ENCODE results near the gene ZP2. TPM values are rescaled to one million over a fixed set of nuclear protein-coding genes. Genes with fewer than 3 reads are reported as not detected.

Gene ZP2
- total and polyA plus RNA-seq, 9 of the 15 experiments (the other 6 are each of a cell fraction or from before 2014, with no cell fraction given): not detected

DNA sequence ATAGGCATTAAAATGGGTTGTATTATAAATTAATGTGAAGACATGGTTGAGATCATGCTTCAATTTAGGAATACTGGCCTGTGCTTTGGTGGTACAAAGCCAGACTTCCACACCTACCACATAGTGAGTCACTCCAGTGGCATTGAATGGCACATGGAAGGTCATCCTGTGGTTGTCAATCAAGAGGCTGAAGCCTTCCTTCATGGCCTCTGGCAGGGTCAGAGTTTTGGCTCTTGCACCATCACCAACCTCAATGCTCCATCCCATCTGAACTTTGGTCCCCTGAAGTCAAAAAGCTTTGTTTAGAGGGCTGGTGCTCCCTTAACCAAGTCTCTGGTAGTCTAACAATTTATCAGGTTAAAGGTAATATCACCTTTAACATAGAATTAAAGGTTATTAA lies 6.1 kb downstream of the ZP2 start:
- no peak overlapping the region for H3K27ac ChIP-seq (ENCODE audit: extremely low read depth, low read depth, low read length)
- no peaks in the 10 kb centered on the region for H3K9me1 ChIP-seq (ENCODE audit: control insufficient read depth, insufficient read depth, low read length)
- no peak for TF ChIP-seq RHOXF2B (CRISPR knock-in tag; conservative IDR thresholded peaks at IDR 0.05)
- TF ChIP-seq KAT7 (CRISPR knock-in tag; IDR thresholded peaks at IDR 0.05; ENCODE audit: borderline replicate concordance): no peak
- no peak overlapping the region for H2AFZ ChIP-seq (ENCODE audit: low read depth, low read length)
- 0 out of 2 replicates have a peak, but pooled peaks cover 3% of the 10 kb centered on the region for H4K20me1 ChIP-seq (replicated peaks; ENCODE audit: control insufficient read depth, insufficient read depth, low read length)
- POLR2A ChIA-PET: interaction anchor here (0.5 kb wide), 1 partner anchor 80 kb away, joined by 3 read pairs; no protein-coding TSS in a partner anchor
- CTCF ChIA-PET (ENCODE audit: low intra/inter-chr PET ratio): no interaction called here
- H3K27me3 ChIP-seq (ENCODE audit: control insufficient read depth in 2 of 2, insufficient read depth in 2 of 2, low read length in 2 of 2): peaks cover 21 to 52% of the 10 kb centered on the region in 2 experiments
- H3K36me3 ChIP-seq (ENCODE audit: control insufficient read depth, insufficient read depth, low read length): no peaks in the 10 kb centered on the region
- FAIRE-seq (no peak), DNase-seq (ENCODE audit: extremely low read depth in 1 of 4, low spot score in 3 of 4) (no peak), ATAC-seq (no peak)
- no TSS peak for BruUV-seq (replicated peaks)
- no peak overlapping the region for H3K9ac ChIP-seq (ENCODE audit: insufficient read depth in 1 of 2, low read depth in 2 of 2, low read length in 2 of 2)
- H3K79me2 ChIP-seq (ENCODE audit: control insufficient read depth, insufficient read depth, low read length): no peaks in the 10 kb centered on the region
- in situ Hi-C loops (cut with MboI) (no loop called here), intact Hi-C loops (cut with micrococcal nuclease) (no loop called here)
- H3K9me3 ChIP-seq (replicated peaks; ENCODE audit: control insufficient read depth, insufficient read depth, low read depth, low read length): no peaks in the 10 kb centered on the region
- H3K4me1 ChIP-seq (replicated peaks in 1 of 2; ENCODE audit: control insufficient read depth in 2 of 2, insufficient read depth in 2 of 2, low read length in 2 of 2): no peaks in the 10 kb centered on the region; a peak in 2 of 5 replicates
- H3K4me2 ChIP-seq (ENCODE audit: insufficient read depth, low read length): no peak overlapping the region
- H3K4me3 ChIP-seq: no peak overlapping the region

DNA sequence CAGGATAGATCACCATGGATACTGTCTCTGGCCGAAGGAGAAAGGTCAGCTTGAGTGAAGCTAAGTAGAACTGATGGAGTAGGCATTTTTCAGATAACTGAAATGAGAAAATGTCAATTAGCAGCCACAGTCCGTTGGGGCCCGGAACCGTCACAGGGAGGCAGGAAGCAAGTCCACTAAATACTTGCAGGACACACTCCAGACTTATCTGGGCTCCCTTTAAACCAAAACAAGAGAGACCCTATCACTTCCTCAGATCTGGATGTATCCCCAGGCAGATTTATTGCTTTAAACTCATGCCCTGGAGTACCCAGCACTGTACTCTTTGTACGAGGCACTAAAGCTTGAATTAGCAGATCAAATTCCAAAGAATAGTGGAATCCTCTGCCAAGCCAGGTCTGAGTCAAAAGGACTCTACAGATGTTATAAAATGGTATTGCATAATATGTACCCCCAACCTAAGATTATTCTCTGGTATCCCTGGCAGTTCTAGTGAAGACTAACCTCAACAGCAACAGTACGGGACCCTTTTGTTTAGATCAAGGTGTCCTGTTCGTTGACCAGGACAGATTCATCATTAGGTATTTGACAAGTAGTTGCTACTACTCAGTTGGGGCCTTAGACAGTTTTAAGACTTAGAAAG lies 8.1 kb downstream of the ZP2 start:
- no peaks in the 10 kb centered on the region for H3K36me3 ChIP-seq (ENCODE audit: control insufficient read depth, insufficient read depth, low read length)
- ATAC-seq: no peak
- no peak overlapping the region for H3K9ac ChIP-seq (ENCODE audit: insufficient read depth in 1 of 2, low read depth in 2 of 2, low read length in 2 of 2)
- in situ Hi-C loops (cut with MboI): no loop called here
- no peak overlapping the region for H3K27ac ChIP-seq (ENCODE audit: extremely low read depth, low read depth, low read length)
- no peaks in the 10 kb centered on the region for H3K79me2 ChIP-seq (ENCODE audit: control insufficient read depth, insufficient read depth, low read length)
- BruUV-seq (replicated peaks): no TSS peak
- no peak overlapping the region for H2AFZ ChIP-seq (ENCODE audit: low read depth, low read length)
- no peak for FAIRE-seq
- H3K9me3 ChIP-seq (replicated peaks; ENCODE audit: control insufficient read depth, insufficient read depth, low read depth, low read length): no peaks in the 10 kb centered on the region
- DNase-seq (ENCODE audit: extremely low read depth in 1 of 4, low spot score in 3 of 4): no peak
- H3K9me1 ChIP-seq (ENCODE audit: control insufficient read depth, insufficient read depth, low read length): no peaks in the 10 kb centered on the region
- POLR2A ChIA-PET: no interaction called here
- H3K4me3 ChIP-seq: no peak overlapping the region
- WGBS (ENCODE audit: insufficient coverage, low coverage, missing lambda C conversion rate): 1% methylated on average over 7 of the region's 7 CpGs
- CTCF ChIA-PET (ENCODE audit: low intra/inter-chr PET ratio): no interaction called here
- H3K27me3 ChIP-seq (ENCODE audit: control insufficient read depth in 2 of 2, insufficient read depth in 2 of 2, low read length in 2 of 2): peaks cover 16 to 48% of the 10 kb centered on the region in 2 experiments
- no peak overlapping the region for H3K4me2 ChIP-seq (ENCODE audit: insufficient read depth, low read length)
- no peaks in the 10 kb centered on the region; a peak in 2 of 5 replicates for H3K4me1 ChIP-seq (replicated peaks in 1 of 2; ENCODE audit: control insufficient read depth in 2 of 2, insufficient read depth in 2 of 2, low read length in 2 of 2)
- H4K20me1 ChIP-seq (replicated peaks; ENCODE audit: control insufficient read depth, insufficient read depth, low read length): no peaks in the 10 kb centered on the region
- intact Hi-C loops (cut with micrococcal nuclease): no loop called here
- TF ChIP-seq ZNF830 (CRISPR knock-in tag; IDR thresholded peaks at IDR 0.05): no peak
- no peak for TF ChIP-seq MECOM (CRISPR knock-in tag; IDR thresholded peaks at IDR 0.05)
- no peak for TF ChIP-seq ZNF778 (CRISPR knock-in tag; IDR thresholded peaks at IDR 0.05)
- TF ChIP-seq HSF4 (CRISPR knock-in tag; IDR thresholded peaks at IDR 0.05; ENCODE audit: borderline replicate concordance): no peak
- TF ChIP-seq POLR2G (IDR thresholded peaks at IDR 0.05; ENCODE audit: low read depth, low read length): no peak
- no peak for TF ChIP-seq ZC3H4 (CRISPR knock-in tag; IDR thresholded peaks at IDR 0.05; ENCODE audit: borderline replicate concordance)
- no peak for TF ChIP-seq ADNP (tag; IDR thresholded peaks at IDR 0.05)
- TF ChIP-seq ARNT (IDR thresholded peaks at IDR 0.05): no peak
- TF ChIP-seq, protein P1, sequence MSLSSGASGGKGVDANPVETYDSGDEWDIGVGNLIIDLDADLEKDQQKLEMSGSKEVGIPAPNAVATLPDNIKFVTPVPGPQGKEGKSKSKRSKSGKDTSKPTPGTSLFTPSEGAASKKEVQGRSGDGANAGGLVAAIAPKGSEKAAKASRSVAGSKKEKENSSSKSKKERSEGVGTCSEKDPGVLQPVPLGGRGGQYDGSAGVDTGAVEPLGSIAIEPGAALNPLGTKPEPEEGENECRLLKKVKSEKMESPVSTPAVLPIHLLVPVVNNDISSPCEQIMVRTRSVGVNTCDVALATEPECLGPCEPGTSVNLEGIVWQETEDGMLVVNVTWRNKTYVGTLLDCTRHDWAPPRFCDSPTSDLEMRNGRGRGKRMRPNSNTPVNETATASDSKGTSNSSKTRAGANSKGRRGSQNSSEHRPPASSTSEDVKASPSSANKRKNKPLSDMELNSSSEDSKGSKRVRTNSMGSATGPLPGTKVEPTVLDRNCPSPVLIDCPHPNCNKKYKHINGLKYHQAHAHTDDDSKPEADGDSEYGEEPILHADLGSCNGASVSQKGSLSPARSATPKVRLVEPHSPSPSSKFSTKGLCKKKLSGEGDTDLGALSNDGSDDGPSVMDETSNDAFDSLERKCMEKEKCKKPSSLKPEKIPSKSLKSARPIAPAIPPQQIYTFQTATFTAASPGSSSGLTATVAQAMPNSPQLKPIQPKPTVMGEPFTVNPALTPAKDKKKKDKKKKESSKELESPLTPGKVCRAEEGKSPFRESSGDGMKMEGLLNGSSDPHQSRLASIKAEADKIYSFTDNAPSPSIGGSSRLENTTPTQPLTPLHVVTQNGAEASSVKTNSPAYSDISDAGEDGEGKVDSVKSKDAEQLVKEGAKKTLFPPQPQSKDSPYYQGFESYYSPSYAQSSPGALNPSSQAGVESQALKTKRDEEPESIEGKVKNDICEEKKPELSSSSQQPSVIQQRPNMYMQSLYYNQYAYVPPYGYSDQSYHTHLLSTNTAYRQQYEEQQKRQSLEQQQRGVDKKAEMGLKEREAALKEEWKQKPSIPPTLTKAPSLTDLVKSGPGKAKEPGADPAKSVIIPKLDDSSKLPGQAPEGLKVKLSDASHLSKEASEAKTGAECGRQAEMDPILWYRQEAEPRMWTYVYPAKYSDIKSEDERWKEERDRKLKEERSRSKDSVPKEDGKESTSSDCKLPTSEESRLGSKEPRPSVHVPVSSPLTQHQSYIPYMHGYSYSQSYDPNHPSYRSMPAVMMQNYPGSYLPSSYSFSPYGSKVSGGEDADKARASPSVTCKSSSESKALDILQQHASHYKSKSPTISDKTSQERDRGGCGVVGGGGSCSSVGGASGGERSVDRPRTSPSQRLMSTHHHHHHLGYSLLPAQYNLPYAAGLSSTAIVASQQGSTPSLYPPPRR (CRISPR knock-in tag; IDR thresholded peaks at IDR 0.05; ENCODE audit: borderline replicate concordance): no peak
- no peak for TF ChIP-seq ZFP30 (CRISPR knock-in tag; IDR thresholded peaks at IDR 0.05; ENCODE audit: borderline replicate concordance)
- TF ChIP-seq NFATC3 (IDR thresholded peaks at IDR 0.05): no peak
